Endothelial cell of umbilical vein (primary cell): ENCODE measurements around the gene VAV3.

ENCODE experiments used
- EZH2 ChIP-seq: IDR thresholded peaks from 2 replicates; pipeline ENCODE4 v1.6.1; 2012; ENCODE audit warnings: borderline replicate concordance, low read depth, mild to moderate bottlenecking, moderate library complexity, low read length, inconsistent platforms; ENCODE audit not compliant: severe bottlenecking
- POLR2A ChIP-seq: IDR thresholded peaks from 2 replicates; pipeline ENCODE4 v1.6.1; 2012; ENCODE audit warnings: low read depth, mild to moderate bottlenecking, control low read depth, low read length
- TF ChIP-seq, protein P1 (sequence below), 2 donors: IDR thresholded peaks; 1 replicate in 1 of 2; 2 replicates in 1 of 2; pipeline ENCODE4 v1.5.1; 2011; ENCODE audit warnings: low read length in 2 of 2, mild to moderate bottlenecking in 2 of 2, moderate library complexity in 2 of 2, control low read depth in 1 of 2, inconsistent platforms in 1 of 2, low read depth in 1 of 2; ENCODE audit not compliant: insufficient read depth in 1 of 2; ENCODE audit errors: extremely low read depth in 1 of 2

DNA sequence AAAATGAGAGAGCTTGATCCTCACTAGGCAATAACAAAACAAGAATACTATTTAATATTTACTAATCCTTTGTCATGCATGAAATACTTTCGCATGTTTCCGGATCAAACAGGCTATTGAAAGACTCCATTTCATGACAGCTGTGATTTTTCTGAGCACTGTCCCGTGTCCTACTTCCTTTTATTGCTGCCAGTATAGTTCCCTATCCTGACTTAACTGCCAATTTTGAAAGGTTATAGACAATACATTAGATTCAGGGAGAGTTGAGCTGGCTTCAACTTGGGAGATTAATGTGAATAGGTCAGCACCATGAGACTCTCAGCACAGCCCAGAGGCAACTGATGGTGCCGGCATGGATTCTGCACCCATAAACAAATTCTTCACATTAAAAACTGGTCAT, 225.8 kb downstream of the VAV3 start:
- TF ChIP-seq, protein P1, sequence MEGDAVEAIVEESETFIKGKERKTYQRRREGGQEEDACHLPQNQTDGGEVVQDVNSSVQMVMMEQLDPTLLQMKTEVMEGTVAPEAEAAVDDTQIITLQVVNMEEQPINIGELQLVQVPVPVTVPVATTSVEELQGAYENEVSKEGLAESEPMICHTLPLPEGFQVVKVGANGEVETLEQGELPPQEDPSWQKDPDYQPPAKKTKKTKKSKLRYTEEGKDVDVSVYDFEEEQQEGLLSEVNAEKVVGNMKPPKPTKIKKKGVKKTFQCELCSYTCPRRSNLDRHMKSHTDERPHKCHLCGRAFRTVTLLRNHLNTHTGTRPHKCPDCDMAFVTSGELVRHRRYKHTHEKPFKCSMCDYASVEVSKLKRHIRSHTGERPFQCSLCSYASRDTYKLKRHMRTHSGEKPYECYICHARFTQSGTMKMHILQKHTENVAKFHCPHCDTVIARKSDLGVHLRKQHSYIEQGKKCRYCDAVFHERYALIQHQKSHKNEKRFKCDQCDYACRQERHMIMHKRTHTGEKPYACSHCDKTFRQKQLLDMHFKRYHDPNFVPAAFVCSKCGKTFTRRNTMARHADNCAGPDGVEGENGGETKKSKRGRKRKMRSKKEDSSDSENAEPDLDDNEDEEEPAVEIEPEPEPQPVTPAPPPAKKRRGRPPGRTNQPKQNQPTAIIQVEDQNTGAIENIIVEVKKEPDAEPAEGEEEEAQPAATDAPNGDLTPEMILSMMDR (IDR thresholded peaks at IDR 0.05; ENCODE audit: extremely low read depth in 1 of 2, insufficient read depth in 1 of 2, low read depth in 1 of 2, low read length in 2 of 2): no peak
- no peak for TF ChIP-seq POLR2A
- no peak for TF ChIP-seq EZH2
